Effector memory CD8-positive, alpha-beta T cell (primary cell): ENCODE data around the gene UNC45B.
A peak's percentile ranks its signal among the peaks of the same experiment; 100 is the strongest.
"Not testable (repeated sequence)": the region's sequence is repeated elsewhere in the genome, so short reads cannot be mapped to it uniquely, and the experiment has no call there.

Source experiments
- ATAC-seq: fragments of 150-1000 bp; cut with Tn5 transposase; replicated peaks from 2 replicates; pipeline ENCODE4 v1.10.0; 2021; ENCODE audit warnings: mild to moderate bottlenecking, moderate library complexity
- DNase-seq, 3 experiments: peaks; one replicate each; pipeline ENCODE4 v3.0.0; 2021
- H3K27ac Mint-ChIP-seq, 2 donors: one replicate each; pipeline ENCODE4 v1.8.0; 2022; ENCODE audit warnings: mild to moderate bottlenecking in 2 of 2, mixed read lengths in 2 of 2, moderate library complexity in 2 of 2
- H3K27me3 Mint-ChIP-seq, 2 donors: one replicate each; pipeline ENCODE4 v1.8.0; 2022; ENCODE audit warnings: mixed read lengths in 2 of 2
- H3K36me3 Mint-ChIP-seq: one replicate; pipeline ENCODE4 v1.8.0; 2022; ENCODE audit warnings: mild to moderate bottlenecking, moderate library complexity, mixed read lengths; ENCODE audit not compliant: insufficient read depth
- H3K4me1 Mint-ChIP-seq, 2 donors: one replicate each; pipeline ENCODE4 v1.8.0; 2022; ENCODE audit warnings: low read depth in 2 of 2, mixed read lengths in 2 of 2
- H3K4me3 Mint-ChIP-seq, 2 donors: one replicate each; pipeline ENCODE4 v1.8.0; 2022; ENCODE audit warnings: mild to moderate bottlenecking in 2 of 2, mixed read lengths in 2 of 2, moderate library complexity in 2 of 2
- H3K9me3 Mint-ChIP-seq, 2 donors: one replicate each; pipeline ENCODE4 v1.8.0; 2022; ENCODE audit warnings: mixed read lengths in 2 of 2

UNC45B gene

DNA sequence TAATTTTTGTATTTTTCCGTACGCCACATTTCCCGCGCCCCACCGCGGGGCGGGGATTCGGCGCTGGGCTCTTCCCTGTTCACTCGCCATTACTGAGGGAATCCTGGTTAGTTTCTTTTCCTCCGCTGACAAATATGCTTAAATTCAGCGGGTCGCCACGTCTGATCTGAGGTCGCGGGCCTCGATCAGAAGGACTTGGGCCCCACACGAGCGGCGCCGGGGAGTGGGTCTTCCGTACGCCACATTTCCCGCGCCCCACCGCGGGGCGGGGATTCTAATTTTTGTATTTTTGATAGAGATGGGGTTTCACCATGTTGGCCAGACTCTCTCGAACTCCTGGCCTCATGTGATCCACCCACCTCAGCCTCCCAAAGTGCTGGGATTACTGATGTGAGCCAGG, 3.5 kb downstream of the UNC45B start:
- H3K27ac Mint-ChIP-seq, H3K4me1 Mint-ChIP-seq, H3K9me3 Mint-ChIP-seq, DNase-seq, H3K27me3 Mint-ChIP-seq, ATAC-seq, H3K4me3 Mint-ChIP-seq, H3K36me3 Mint-ChIP-seq: not testable (repeated sequence)

DNA sequence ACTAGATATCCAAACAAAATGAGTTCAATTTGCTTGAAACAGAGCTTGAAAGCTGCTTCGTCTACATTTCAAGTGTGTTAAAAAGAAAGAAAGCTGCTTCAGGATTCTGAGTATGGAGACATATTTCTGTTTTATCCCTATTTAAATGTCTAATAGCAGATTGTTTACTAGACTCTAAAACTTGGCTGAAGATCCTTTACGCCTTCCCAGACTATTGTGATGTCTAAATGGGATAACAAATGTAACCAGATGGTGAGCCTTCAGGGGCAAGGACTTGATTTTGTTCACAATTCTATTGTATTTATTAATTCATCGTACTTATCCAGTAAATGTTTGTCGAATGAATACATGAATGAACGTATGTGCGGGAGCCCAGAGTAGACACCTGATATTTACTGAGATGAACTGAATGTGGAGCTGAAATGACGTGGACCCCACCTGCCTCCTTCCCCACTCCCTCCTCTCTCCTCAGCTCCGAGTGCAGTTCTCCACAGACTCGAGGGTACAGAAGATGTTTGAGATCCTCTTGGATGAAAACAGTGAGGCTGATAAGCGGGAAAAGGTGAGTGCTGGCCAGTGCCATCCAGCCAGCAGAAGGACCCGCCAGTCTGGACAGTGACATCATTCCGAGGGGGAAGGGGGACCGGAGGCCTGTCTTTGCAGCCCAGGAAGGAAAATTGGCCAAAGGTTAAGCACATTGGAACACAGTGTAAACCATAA, 5.0 kb downstream of the UNC45B start:
- Mint-ChIP-seq H3K4me1 (no peaks in the 10 kb centered on the region), H3K27ac (no peak overlapping the region), H3K27me3 (no peaks in the 10 kb centered on the region), H3K9me3 (no peaks in the 10 kb centered on the region), H3K4me3 (no peak overlapping the region), H3K36me3 (no peaks in the 10 kb centered on the region)
- no peak for DNase-seq
- ATAC-seq, result no peak

DNA sequence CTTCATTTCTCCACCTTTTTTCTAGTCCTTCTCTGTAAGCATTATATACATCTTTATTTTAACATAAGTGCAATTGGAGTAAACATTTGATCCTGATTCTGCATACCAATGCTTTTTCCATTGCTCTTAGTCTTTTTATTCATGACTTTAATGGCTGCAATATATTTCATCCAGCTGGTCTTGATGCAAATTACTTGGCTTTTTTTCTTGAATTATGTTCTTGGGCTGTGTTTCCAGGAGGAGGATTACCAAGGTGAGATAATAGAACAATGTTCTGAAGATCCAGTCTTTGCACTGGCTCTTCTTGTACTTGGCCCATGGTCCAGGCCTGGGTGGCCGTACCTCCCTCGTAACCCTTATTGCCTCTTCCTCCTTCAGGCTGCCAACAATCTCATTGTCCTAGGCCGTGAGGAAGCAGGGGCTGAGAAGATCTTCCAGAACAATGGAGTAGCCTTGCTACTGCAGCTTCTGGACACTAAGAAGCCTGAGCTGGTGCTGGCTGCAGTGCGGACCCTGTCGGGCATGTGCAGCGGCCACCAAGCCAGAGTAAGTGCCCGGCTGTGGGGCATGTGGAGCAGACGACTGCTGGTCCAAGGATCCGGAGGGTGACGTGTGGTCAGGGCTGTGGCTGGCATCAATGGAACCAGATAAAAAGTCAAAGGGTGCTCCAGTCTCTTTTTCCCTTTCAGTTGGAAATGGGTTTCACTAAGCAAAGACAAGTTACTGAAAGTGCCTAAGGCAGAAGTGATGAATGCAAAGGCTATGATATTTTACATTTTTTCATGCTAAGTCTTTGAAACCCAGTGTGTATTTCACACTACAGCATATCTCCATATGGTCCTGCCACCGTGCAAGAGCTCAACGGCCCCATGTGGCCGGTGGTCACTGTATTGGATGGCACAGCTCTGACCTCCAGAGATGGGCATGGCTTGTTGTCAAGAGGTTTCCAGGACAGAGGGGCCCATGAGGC, 6.9 kb downstream of the UNC45B start:
- no peaks in the 10 kb centered on the region for H3K27me3 Mint-ChIP-seq
- no peaks in the 10 kb centered on the region for H3K9me3 Mint-ChIP-seq
- ATAC-seq (no peak), DNase-seq (no peak)
- H3K27ac Mint-ChIP-seq, result no peak overlapping the region
- H3K4me1 Mint-ChIP-seq, result peaks cover 0 to 3% of the 10 kb centered on the region in 2 donors
- no peak overlapping the region for H3K4me3 Mint-ChIP-seq
- no peaks in the 10 kb centered on the region for H3K36me3 Mint-ChIP-seq

- Mint-ChIP-seq H3K4me3 (no peak overlapping the region), H3K27ac (no peak overlapping the region), H3K9me3 (no peaks in the 10 kb centered on the region), H3K36me3 (peaks cover under 1% of the 10 kb centered on the region), H3K4me1 (peaks cover 6 to 11% of the 10 kb centered on the region in 2 donors), H3K27me3 (no peaks in the 10 kb centered on the region)
- ATAC-seq (no peak), DNase-seq (no peak)
Observed at GRCh38 chr17:35155246-35155645, 7.6 kb downstream of the UNC45B start.

DNA sequence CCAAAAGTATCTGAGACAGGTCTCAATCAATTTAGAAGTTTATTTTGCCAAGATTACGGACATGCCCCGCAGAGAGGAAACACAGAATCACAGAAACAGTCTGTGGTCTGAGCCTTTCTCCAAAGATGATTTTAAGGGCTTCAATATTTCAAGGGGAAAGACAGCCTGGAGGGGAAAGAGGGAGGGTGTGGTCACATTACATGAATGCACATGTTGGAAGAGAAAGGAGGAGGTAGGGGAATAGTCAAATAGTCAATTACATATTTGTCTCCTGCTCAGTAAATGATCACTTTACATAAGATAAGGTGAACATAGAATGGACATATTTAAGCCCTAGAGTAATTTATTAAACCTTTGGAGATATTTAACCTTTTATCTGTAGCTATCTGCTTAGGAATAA, 12.3 kb downstream of the UNC45B start:
- ATAC-seq (no peak), DNase-seq (no peak)
- Mint-ChIP-seq H3K27me3 (no peaks in the 10 kb centered on the region), H3K4me1 (peaks cover 32 to 41% of the 10 kb centered on the region in 2 donors), H3K4me3 (peak overlapping the region; percentile 42 to 68), H3K9me3 (no peaks in the 10 kb centered on the region), H3K36me3 (peaks cover 9% of the 10 kb centered on the region), H3K27ac (peak overlapping the region; percentile 55 to 66)

GRCh38 chr17:35160354-35161201, 13.0 kb downstream of the UNC45B start:
- peak; percentile 16 to 39 (median 23) for DNase-seq
- Mint-ChIP-seq H3K4me3 (peak overlapping the region; percentile 60 to 68), H3K27me3 (no peaks in the 10 kb centered on the region), H3K9me3 (no peaks in the 10 kb centered on the region), H3K36me3 (peaks cover 9% of the 10 kb centered on the region), H3K27ac (peak overlapping the region; percentile 55 to 66), H3K4me1 (peaks cover 35 to 47% of the 10 kb centered on the region in 2 donors)
- ATAC-seq, result peak; percentile 75

DNA sequence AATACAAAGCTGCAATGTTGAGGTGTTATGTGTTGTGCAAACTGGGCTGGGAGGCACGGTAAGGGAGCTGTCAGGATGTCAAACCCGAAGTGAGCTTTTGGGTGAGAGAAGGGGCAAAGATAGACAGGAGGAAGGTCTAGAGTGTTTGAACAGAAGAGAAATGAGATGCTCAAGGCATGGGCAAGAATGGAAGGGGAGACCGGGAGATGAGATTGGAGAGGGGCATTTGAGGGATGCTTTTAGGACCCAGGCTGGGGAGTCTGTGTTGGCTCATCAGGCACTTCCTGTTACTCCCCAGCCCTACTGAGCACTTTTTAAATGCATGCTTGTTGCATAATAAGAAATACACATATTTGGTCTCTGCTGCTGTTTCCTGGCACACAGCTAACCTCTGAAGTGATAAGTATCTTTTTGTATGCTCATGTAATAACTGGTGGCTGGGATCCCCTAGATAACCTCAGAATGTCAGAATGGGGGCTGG, 13.7 kb downstream of the UNC45B start:
- no peaks in the 10 kb centered on the region for H3K27me3 Mint-ChIP-seq
- DNase-seq (peak; percentile 14 to 48 (median 25)), ATAC-seq (peak; percentile 77)
- H3K4me1 Mint-ChIP-seq, result peaks cover 35 to 49% of the 10 kb centered on the region in 2 donors
- peak overlapping the region; percentile 60 to 68 for H3K4me3 Mint-ChIP-seq
- peaks cover 9% of the 10 kb centered on the region for H3K36me3 Mint-ChIP-seq
- H3K9me3 Mint-ChIP-seq, result no peaks in the 10 kb centered on the region
- H3K27ac Mint-ChIP-seq, result peak overlapping the region; percentile 55 to 66

- no peak for ATAC-seq
- Mint-ChIP-seq H3K27me3 (no peaks in the 10 kb centered on the region), H3K4me1 (peaks cover 35 to 50% of the 10 kb centered on the region in 2 donors), H3K9me3 (no peaks in the 10 kb centered on the region), H3K27ac (peak overlapping the region; percentile 55 to 66), H3K36me3 (peaks cover 9% of the 10 kb centered on the region), H3K4me3 (peak overlapping the region in 1 of 2 donors; percentile 60)
- DNase-seq, result no peak
Observed at GRCh38 chr17:35162755-35163154, 15.1 kb downstream of the UNC45B start.

GRCh38 chr17:35163886-35164285, 16.3 kb downstream of the UNC45B start:
- H3K4me3 Mint-ChIP-seq, result no peak overlapping the region
- peak overlapping the region; percentile 66 to 67 for H3K27ac Mint-ChIP-seq
- no peaks in the 10 kb centered on the region for H3K9me3 Mint-ChIP-seq
- DNase-seq, result no peak
- H3K36me3 Mint-ChIP-seq, result peaks cover 9% of the 10 kb centered on the region
- ATAC-seq, result no peak
- no peaks in the 10 kb centered on the region for H3K27me3 Mint-ChIP-seq
- peaks cover 35 to 50% of the 10 kb centered on the region in 2 donors for H3K4me1 Mint-ChIP-seq

DNA sequence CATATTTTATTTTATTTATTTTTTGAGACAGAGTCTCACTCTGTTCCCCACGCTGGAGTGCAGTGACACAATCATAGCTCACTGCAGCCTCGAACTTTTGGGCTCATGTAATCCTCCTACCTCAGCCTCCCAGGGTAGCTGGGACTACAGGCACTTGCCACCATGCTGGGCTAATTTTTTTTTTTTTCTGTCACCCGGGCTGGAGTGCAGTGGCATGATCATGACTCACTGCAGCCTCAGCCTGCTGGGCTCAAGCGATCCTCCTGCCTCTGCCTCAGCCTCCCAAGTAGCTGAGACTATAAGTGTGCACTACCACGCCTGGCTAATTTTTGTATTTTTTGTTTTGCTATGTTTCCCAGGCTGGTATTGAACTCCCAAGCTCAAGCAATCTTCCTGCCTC, 17.1 kb downstream of the UNC45B start:
- H3K4me1 Mint-ChIP-seq, result peaks cover 33 to 45% of the 10 kb centered on the region in 2 donors
- DNase-seq, result no peak
- H3K36me3 Mint-ChIP-seq, result peaks cover 9% of the 10 kb centered on the region
- H3K9me3 Mint-ChIP-seq, result no peaks in the 10 kb centered on the region
- no peak for ATAC-seq
- no peak overlapping the region for H3K4me3 Mint-ChIP-seq
- no peaks in the 10 kb centered on the region for H3K27me3 Mint-ChIP-seq
- H3K27ac Mint-ChIP-seq, result peak overlapping the region; percentile 59 to 66

DNA sequence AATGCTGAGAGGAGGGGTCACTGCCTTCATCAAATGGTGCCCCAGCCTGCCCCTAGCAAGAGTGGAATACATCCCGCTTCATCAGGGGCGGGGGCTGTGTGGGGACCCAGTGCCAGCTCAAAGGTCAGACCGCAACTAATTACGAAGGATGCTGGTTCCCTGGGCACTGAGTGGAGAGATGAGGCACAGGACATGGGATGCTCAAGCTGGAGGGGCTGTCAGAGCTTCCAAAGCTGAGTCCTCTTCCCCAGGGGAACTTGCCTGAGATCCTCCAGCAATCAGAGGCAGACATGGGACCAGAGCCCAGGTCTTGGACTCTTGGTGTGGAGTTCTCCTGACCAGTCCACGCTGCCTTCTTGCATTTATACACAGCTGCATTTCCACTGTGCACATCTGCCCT, 18.9 kb downstream of the UNC45B start:
- Mint-ChIP-seq H3K4me3 (no peak overlapping the region), H3K27ac (peak overlapping the region in 1 of 2 donors; percentile 66), H3K9me3 (no peaks in the 10 kb centered on the region), H3K27me3 (no peaks in the 10 kb centered on the region), H3K4me1 (peaks cover 21 to 31% of the 10 kb centered on the region in 2 donors), H3K36me3 (no peaks in the 10 kb centered on the region)
- no peak for ATAC-seq
- DNase-seq, result no peak

DNA sequence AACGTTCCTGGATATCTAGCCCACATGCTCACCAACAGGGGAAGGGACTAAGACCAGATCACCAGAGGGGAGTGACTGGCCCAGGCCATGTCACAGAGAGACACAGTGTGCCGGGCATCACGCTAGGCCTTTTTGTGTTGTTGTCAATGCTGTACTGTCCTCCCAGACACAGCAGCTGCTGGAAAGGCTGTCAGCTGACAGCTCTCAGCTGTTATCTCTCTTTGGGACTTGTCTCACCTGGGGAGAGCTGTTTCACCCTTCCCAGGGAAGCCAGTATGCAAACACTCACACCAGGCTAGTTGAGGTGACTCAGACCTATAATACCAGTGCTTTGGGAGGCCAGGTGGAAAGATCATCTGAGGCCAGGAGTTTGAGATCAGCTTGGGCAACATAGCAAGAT, 19.4 kb downstream of the UNC45B start:
- H3K9me3 Mint-ChIP-seq, result no peaks in the 10 kb centered on the region
- H3K4me1 Mint-ChIP-seq, result peaks cover 18 to 30% of the 10 kb centered on the region in 2 donors
- H3K27me3 Mint-ChIP-seq, result no peaks in the 10 kb centered on the region
- no peak overlapping the region for H3K27ac Mint-ChIP-seq
- no peaks in the 10 kb centered on the region for H3K36me3 Mint-ChIP-seq
- no peak overlapping the region for H3K4me3 Mint-ChIP-seq
- DNase-seq, result no peak
- ATAC-seq, result no peak

GRCh38 chr17:35167666-35168065, 20.0 kb downstream of the UNC45B start:
- no peak for DNase-seq
- H3K9me3 Mint-ChIP-seq, result no peaks in the 10 kb centered on the region
- H3K36me3 Mint-ChIP-seq, result no peaks in the 10 kb centered on the region
- H3K27me3 Mint-ChIP-seq, result no peaks in the 10 kb centered on the region
- H3K4me3 Mint-ChIP-seq, result no peak overlapping the region
- no peak overlapping the region for H3K27ac Mint-ChIP-seq
- no peak for ATAC-seq
- H3K4me1 Mint-ChIP-seq, result peaks cover 18 to 27% of the 10 kb centered on the region in 2 donors
